Caco-2 (cell line): ENCODE data around the gene GPX4. TPM values are rescaled to one million over a fixed set of nuclear protein-coding genes. Genes with fewer than 3 reads are reported as not detected.
A peak's percentile ranks its signal among the peaks of the same experiment; 100 is the strongest.
"Not testable (repeated sequence)": the region's sequence is repeated elsewhere in the genome, so short reads cannot be mapped to it uniquely, and the experiment has no call there.

Experiments
- BruUV-seq: library from RNA; stranded (reverse); fragments of 400-500 nt; replicated peaks from 2 replicates; lab custom pipeline; 2021; lab: Mats Ljungman, UMichigan
- CTCF ChIA-PET: fragments of 300-600 bp; sonication (Branson Sonifier 250); formaldehyde crosslinking; loops from one replicate; lab custom pipeline; 2022; ENCODE audit warnings: antibody characterized with exemption; lab: Charles Lee
- POLR2A ChIA-PET: fragments of 300-600 bp; sonication (Branson Sonifier 250); formaldehyde crosslinking; loops from one replicate; lab custom pipeline; 2022; ENCODE audit warnings: antibody characterized with exemption; lab: Charles Lee
- DNase-seq, 2 experiments: peaks; one replicate each; pipeline versions ENCODE4 v3.0.0 to v3.0.0-alpha.2; 2020 to 2022
- H3K27me3 ChIP-seq: replicated peaks from 2 replicates; pipeline ENCODE4 v1.6.0; 2011; ENCODE audit warnings: low read length; ENCODE audit not compliant: control insufficient read depth, insufficient read depth
- H3K36me3 ChIP-seq: 2 replicates; pipeline ENCODE4 v1.5.1; 2011; ENCODE audit warnings: low read length; ENCODE audit not compliant: control insufficient read depth, insufficient read depth
- H3K4me1 ChIP-seq: fragments of 250-450 bp; sonication (Bioruptor Pico); 2 replicates; pipeline ENCODE4 v1.5.1; 2020; ENCODE audit warnings: mild to moderate bottlenecking
- H3K4me3 ChIP-seq: 2 replicates; pipeline ENCODE4 v1.5.1; 2011; ENCODE audit warnings: low read depth, mild to moderate bottlenecking, control low read depth, low read length
- H3K9me3 ChIP-seq: fragments of 250-450 bp; sonication (Bioruptor Pico); 2 replicates; pipeline ENCODE4 v1.5.1; 2020; ENCODE audit warnings: mild to moderate bottlenecking, moderate library complexity
- H3K27ac Mint-ChIP-seq: one replicate; pipeline ENCODE4 v1.8.0; 2022; ENCODE audit warnings: mixed read lengths; ENCODE audit not compliant: unreplicated experiment
- H3K27me3 Mint-ChIP-seq: one replicate; pipeline ENCODE4 v1.8.0; 2022; ENCODE audit warnings: mixed read lengths; ENCODE audit not compliant: insufficient read depth, unreplicated experiment
- H3K36me3 Mint-ChIP-seq: one replicate; pipeline ENCODE4 v1.8.0; 2022; ENCODE audit warnings: mild to moderate bottlenecking, mixed read lengths; ENCODE audit not compliant: insufficient read depth, unreplicated experiment
- H3K4me1 Mint-ChIP-seq: one replicate; pipeline ENCODE4 v1.8.0; 2022; ENCODE audit warnings: low read depth, mixed read lengths; ENCODE audit not compliant: unreplicated experiment
- H3K4me3 Mint-ChIP-seq: one replicate; pipeline ENCODE4 v1.8.0; 2022; ENCODE audit warnings: mild to moderate bottlenecking, moderate library complexity, mixed read lengths; ENCODE audit not compliant: unreplicated experiment
- H3K9me3 Mint-ChIP-seq: one replicate; pipeline ENCODE4 v1.8.0; 2022; ENCODE audit warnings: mixed read lengths; ENCODE audit not compliant: unreplicated experiment
- intact Hi-C: fragments of 100-400 bp; cut with micrococcal nuclease; formaldehyde crosslinking; loops from one replicate; pipeline ENCODE4 v1.10.0; 2022; ENCODE audit not compliant: unreplicated experiment
- total RNA-seq: library from RNA; stranded (reverse); gene quantifications from 2 replicates; pipeline ENCODE4 v1.2.3, GENCODE V29; 2022
- TF ChIP-seq, protein P1 (sequence below), 2 experiments: fragments of 200-600 bp in 1 of 2; IDR thresholded peaks; 1 replicate in 1 of 2; 2 replicates in 1 of 2; pipeline versions ENCODE4 v1.5.1 to v1.8.0; 2011 to 2022; ENCODE audit warnings: antibody characterized with exemption in 1 of 2, control low read depth in 1 of 2, inconsistent platforms in 1 of 2, low read depth in 1 of 2, low read length in 1 of 2, mild to moderate bottlenecking in 1 of 2, moderate library complexity in 1 of 2; ENCODE audit not compliant: insufficient read depth in 1 of 2, severe bottlenecking in 1 of 2, unreplicated experiment in 1 of 2

The GPX4 gene
- total RNA-seq, 1 experiment from 2014 or later = 500 TPM

DNA sequence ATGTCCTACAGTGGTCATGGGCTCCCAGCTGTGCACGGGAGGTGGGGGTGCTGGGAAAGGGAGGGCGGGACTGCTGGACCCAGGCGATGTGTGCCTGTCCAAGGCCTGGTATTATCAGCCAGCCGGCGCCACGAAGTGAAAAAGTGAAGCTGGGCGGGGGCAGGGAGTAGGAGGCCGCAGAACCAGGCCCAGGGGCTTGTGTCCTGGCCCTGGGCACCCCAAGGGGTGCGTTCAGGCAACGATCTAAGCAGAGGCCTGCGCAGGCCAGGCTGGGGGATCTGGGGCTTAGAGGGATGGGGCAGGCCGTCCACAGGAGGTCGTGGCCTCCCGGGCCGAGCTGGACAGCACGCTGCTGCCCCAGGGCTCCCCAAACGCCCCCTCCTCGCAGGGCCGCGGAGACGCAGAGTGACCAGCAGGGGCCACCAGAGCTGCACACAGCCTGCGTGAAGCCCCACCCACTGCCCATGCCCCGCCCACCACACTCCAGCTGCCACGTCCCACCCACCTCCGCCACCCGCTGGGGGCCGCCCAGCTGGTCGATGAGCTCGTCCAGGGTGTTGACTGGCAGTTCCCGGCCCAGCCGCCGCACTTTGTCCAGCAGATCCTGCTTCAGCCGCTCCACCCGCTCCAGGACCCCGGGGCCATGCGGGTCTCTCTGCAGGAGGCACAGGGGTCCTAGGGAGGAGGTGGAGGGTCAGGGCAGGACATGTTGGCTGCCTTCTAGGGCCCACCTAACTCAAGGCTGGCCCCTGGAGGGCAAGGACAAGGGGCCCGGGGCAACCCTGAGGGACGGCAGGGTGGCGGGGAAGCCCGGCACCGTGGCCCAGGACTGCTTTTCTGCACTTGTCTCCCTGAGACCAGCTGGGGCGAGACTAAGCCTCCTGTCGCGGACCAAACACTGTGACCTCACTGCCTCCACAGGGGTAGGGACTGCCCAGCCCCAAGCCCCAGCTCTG lies 9.5 kb downstream of the GPX4 start:
- no peaks in the 10 kb centered on the region for H3K27me3 Mint-ChIP-seq

DNA sequence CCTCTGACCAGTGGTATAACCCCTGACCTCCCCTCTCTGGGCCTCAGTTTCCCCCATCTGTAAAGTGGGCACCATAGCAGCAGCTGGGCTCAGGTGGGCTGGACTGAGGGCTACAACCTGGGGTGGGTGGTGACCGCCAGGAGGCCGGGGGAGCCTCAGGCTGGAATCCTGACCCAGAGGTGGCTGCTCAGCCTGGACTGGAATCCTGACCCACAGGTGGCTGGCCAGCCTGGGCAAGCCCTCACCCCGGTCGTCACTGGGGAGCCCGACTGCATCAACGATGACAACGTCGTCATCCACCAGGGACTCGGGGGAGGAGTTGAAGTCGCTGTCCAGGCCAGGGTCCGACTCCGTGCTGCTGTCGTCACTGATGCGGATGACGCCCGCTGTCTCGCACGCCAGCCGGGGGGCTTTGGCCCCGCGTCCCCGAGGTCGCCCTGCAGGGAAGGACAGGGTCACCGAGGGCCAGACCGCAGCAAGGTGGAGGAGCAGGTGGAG lies 10.2 kb downstream of the GPX4 start:
- H3K9me3 Mint-ChIP-seq = no peaks in the 10 kb centered on the region
- BruUV-seq = no TSS peak
- no peak overlapping the region for H3K27ac Mint-ChIP-seq
- H3K36me3 Mint-ChIP-seq = peaks cover 55% of the 10 kb centered on the region
- no peak overlapping the region for H3K4me3 Mint-ChIP-seq
- Histone ChIP-seq H3K9me3 (no peaks in the 10 kb centered on the region), H3K36me3 (peaks cover 1% of the 10 kb centered on the region), H3K27me3 (no peaks in the 10 kb centered on the region), H3K4me3 (no peak overlapping the region), H3K4me1 (peaks cover 5% of the 10 kb centered on the region; the same call in 1 of the 2 replicates)
- ChIA-PET CTCF (interaction anchor here (0.5 to 1.1 kb wide), 6 partner anchors 11 to 462 kb away, joined by 3 to 7 read pairs (median 4); partner anchors contain the start of gene RNU6-2), POLR2A (interaction anchor here (0.6 to 0.7 kb wide), 2 partner anchors 30 to 85 kb away, joined by 3 read pairs; no protein-coding TSS in a partner anchor)
- H3K4me1 Mint-ChIP-seq = no peaks in the 10 kb centered on the region
- intact Hi-C loops = loop anchor here (5.0 kb wide), 1 partner anchor 78 kb away; no protein-coding TSS in a partner anchor
- H3K27me3 Mint-ChIP-seq = no peaks in the 10 kb centered on the region
- DNase-seq = no peak
- TF ChIP-seq, protein P1, sequence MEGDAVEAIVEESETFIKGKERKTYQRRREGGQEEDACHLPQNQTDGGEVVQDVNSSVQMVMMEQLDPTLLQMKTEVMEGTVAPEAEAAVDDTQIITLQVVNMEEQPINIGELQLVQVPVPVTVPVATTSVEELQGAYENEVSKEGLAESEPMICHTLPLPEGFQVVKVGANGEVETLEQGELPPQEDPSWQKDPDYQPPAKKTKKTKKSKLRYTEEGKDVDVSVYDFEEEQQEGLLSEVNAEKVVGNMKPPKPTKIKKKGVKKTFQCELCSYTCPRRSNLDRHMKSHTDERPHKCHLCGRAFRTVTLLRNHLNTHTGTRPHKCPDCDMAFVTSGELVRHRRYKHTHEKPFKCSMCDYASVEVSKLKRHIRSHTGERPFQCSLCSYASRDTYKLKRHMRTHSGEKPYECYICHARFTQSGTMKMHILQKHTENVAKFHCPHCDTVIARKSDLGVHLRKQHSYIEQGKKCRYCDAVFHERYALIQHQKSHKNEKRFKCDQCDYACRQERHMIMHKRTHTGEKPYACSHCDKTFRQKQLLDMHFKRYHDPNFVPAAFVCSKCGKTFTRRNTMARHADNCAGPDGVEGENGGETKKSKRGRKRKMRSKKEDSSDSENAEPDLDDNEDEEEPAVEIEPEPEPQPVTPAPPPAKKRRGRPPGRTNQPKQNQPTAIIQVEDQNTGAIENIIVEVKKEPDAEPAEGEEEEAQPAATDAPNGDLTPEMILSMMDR (IDR thresholded peaks at IDR 0.05; ENCODE audit: insufficient read depth in 1 of 2, low read depth in 1 of 2, low read length in 1 of 2, severe bottlenecking in 1 of 2, unreplicated experiment in 1 of 2) = no peak

More for the DNA sequence above, 9.5 kb downstream of the GPX4 start:
- Histone ChIP-seq H3K36me3 (peaks cover 1% of the 10 kb centered on the region), H3K27me3 (no peaks in the 10 kb centered on the region), H3K9me3 (no peaks in the 10 kb centered on the region), H3K4me1 (peaks cover 5% of the 10 kb centered on the region; the same call in 1 of the 2 replicates), H3K4me3 (no peak overlapping the region)
- H3K9me3 Mint-ChIP-seq = no peaks in the 10 kb centered on the region
- H3K4me3 Mint-ChIP-seq = no peak overlapping the region
- no TSS peak for BruUV-seq
- no peak overlapping the region for H3K27ac Mint-ChIP-seq
- peak; percentile 82 for DNase-seq
- TF ChIP-seq, protein P1 (IDR thresholded peaks at IDR 0.05; ENCODE audit: insufficient read depth in 1 of 2, low read depth in 1 of 2, low read length in 1 of 2, severe bottlenecking in 1 of 2, unreplicated experiment in 1 of 2) = peak; percentile 56 to 64
- peaks cover 55% of the 10 kb centered on the region for H3K36me3 Mint-ChIP-seq
- intact Hi-C loops = loop anchor here (5.0 kb wide), 1 partner anchor 79 kb away; no protein-coding TSS in a partner anchor
- CTCF ChIA-PET = interaction anchor here (0.5 to 1.1 kb wide), 6 partner anchors 12 to 463 kb away, joined by 3 to 7 read pairs (median 4); partner anchors contain the start of gene RNU6-2
- POLR2A ChIA-PET = interaction anchor here (0.6 to 1.1 kb wide), 3 partner anchors 9 to 84 kb away, joined by 3 read pairs; no protein-coding TSS in a partner anchor
- no peaks in the 10 kb centered on the region for H3K4me1 Mint-ChIP-seq

DNA sequence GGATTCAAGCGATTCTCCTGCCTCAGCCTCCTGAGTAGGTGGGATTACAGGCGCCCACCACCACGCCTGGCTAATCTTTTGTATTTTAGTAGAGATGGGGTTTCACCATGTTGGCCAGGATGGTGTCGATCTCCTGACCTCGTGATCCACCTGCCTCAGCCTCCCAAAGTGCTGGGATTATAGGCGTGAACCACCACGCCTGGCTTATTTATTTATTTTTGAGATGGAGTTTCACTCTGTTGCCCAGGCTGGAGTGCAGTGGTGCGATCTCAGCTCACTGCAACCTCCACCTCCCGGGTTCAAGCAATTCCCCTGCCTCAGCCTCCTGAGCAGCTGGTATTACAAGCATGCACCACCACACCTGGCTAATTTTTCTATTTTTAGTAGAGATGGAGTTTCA lies 10.9 kb downstream of the GPX4 start:
- H3K36me3 Mint-ChIP-seq = peaks cover 54% of the 10 kb centered on the region
- H3K4me1 ChIP-seq, H3K4me3 Mint-ChIP-seq, DNase-seq, H3K36me3 ChIP-seq, H3K4me3 ChIP-seq, BruUV-seq, POLR2A ChIA-PET, H3K27me3 Mint-ChIP-seq, H3K27me3 ChIP-seq, H3K9me3 ChIP-seq, H3K9me3 Mint-ChIP-seq, H3K4me1 Mint-ChIP-seq, H3K27ac Mint-ChIP-seq, CTCF ChIA-PET: not testable (repeated sequence)
- intact Hi-C loops = loop anchor here (5.0 kb wide), 1 partner anchor 78 kb away; no protein-coding TSS in a partner anchor
